Caco-2 (cell line): Measurements from ENCODE around the gene THTPA. TPM values are rescaled to one million over a fixed set of nuclear protein-coding genes. Genes with fewer than 3 reads are reported as not detected.

ENCODE experiments used
- BruUV-seq: library from RNA; stranded (reverse); fragments of 400-500 nt; replicated peaks from 2 replicates; lab custom pipeline; 2021; lab: Mats Ljungman, UMichigan
- CTCF ChIA-PET: fragments of 300-600 bp; sonication (Branson Sonifier 250); formaldehyde crosslinking; loops from one replicate; lab custom pipeline; 2022; ENCODE audit warnings: antibody characterized with exemption; lab: Charles Lee
- POLR2A ChIA-PET: fragments of 300-600 bp; sonication (Branson Sonifier 250); formaldehyde crosslinking; loops from one replicate; lab custom pipeline; 2022; ENCODE audit warnings: antibody characterized with exemption; lab: Charles Lee
- DNase-seq, 2 experiments: peaks; one replicate each; pipeline versions ENCODE4 v3.0.0 to v3.0.0-alpha.2; 2020 to 2022
- H3K27me3 ChIP-seq: replicated peaks from 2 replicates; pipeline ENCODE4 v1.6.0; 2011; ENCODE audit warnings: low read length; ENCODE audit not compliant: control insufficient read depth, insufficient read depth
- H3K36me3 ChIP-seq: 2 replicates; pipeline ENCODE4 v1.5.1; 2011; ENCODE audit warnings: low read length; ENCODE audit not compliant: control insufficient read depth, insufficient read depth
- H3K4me1 ChIP-seq: fragments of 250-450 bp; sonication (Bioruptor Pico); 2 replicates; pipeline ENCODE4 v1.5.1; 2020; ENCODE audit warnings: mild to moderate bottlenecking
- H3K4me3 ChIP-seq: 2 replicates; pipeline ENCODE4 v1.5.1; 2011; ENCODE audit warnings: low read depth, mild to moderate bottlenecking, control low read depth, low read length
- H3K9me3 ChIP-seq: fragments of 250-450 bp; sonication (Bioruptor Pico); 2 replicates; pipeline ENCODE4 v1.5.1; 2020; ENCODE audit warnings: mild to moderate bottlenecking, moderate library complexity
- H3K27ac Mint-ChIP-seq: one replicate; pipeline ENCODE4 v1.8.0; 2022; ENCODE audit warnings: mixed read lengths; ENCODE audit not compliant: unreplicated experiment
- H3K27me3 Mint-ChIP-seq: one replicate; pipeline ENCODE4 v1.8.0; 2022; ENCODE audit warnings: mixed read lengths; ENCODE audit not compliant: insufficient read depth, unreplicated experiment
- H3K36me3 Mint-ChIP-seq: one replicate; pipeline ENCODE4 v1.8.0; 2022; ENCODE audit warnings: mild to moderate bottlenecking, mixed read lengths; ENCODE audit not compliant: insufficient read depth, unreplicated experiment
- H3K4me1 Mint-ChIP-seq: one replicate; pipeline ENCODE4 v1.8.0; 2022; ENCODE audit warnings: low read depth, mixed read lengths; ENCODE audit not compliant: unreplicated experiment
- H3K4me3 Mint-ChIP-seq: one replicate; pipeline ENCODE4 v1.8.0; 2022; ENCODE audit warnings: mild to moderate bottlenecking, moderate library complexity, mixed read lengths; ENCODE audit not compliant: unreplicated experiment
- H3K9me3 Mint-ChIP-seq: one replicate; pipeline ENCODE4 v1.8.0; 2022; ENCODE audit warnings: mixed read lengths; ENCODE audit not compliant: unreplicated experiment
- CTCF ChIP-seq, 2 experiments: fragments of 200-600 bp in 1 of 2; IDR thresholded peaks; 1 replicate in 1 of 2; 2 replicates in 1 of 2; pipeline versions ENCODE4 v1.5.1 to v1.8.0; 2011 to 2022; ENCODE audit warnings: antibody characterized with exemption in 1 of 2, control low read depth in 1 of 2, inconsistent platforms in 1 of 2, low read depth in 1 of 2, low read length in 1 of 2, mild to moderate bottlenecking in 1 of 2, moderate library complexity in 1 of 2; ENCODE audit not compliant: insufficient read depth in 1 of 2, severe bottlenecking in 1 of 2, unreplicated experiment in 1 of 2
- intact Hi-C: fragments of 100-400 bp; cut with micrococcal nuclease; formaldehyde crosslinking; loops from one replicate; pipeline ENCODE4 v1.10.0; 2022; ENCODE audit not compliant: unreplicated experiment
- total RNA-seq: library from RNA; stranded (reverse); gene quantifications from 2 replicates; pipeline ENCODE4 v1.2.3, GENCODE V29; 2022

THTPA gene
- total RNA-seq, 1 experiment from 2014 or later: 9.3 TPM

GRCh38 chr14:23578560-23579310, 22.7 kb downstream of the THTPA start, which contains the start of gene JPH4:
Gene JPH4, minus strand, starts transcription at chr14:23578790. Its CDS starts 1,337 bp downstream, at chr14:23577453.
- POLR2A ChIA-PET: no interaction called here
- Mint-ChIP-seq H3K27ac (no peak within 1 kb of the TSS), H3K27me3 (peaks cover 11% of the 10 kb centered on the region), H3K4me1 (no peaks in the 10 kb centered on the region), H3K9me3 (no peaks in the 10 kb centered on the region), H3K4me3 (no peak within 1 kb of the TSS), H3K36me3 (no peaks in the 10 kb centered on the region)
- DNase-seq: no peak
- no peaks in the 10 kb centered on the region for H3K36me3 ChIP-seq
- intact Hi-C loops: no loop called here
- no TSS peak for BruUV-seq
- no peaks in the 10 kb centered on the region for H3K4me1 ChIP-seq
- CTCF ChIA-PET: no interaction called here
- no peak for TF ChIP-seq CTCF (IDR thresholded peaks at IDR 0.05; ENCODE audit: insufficient read depth in 1 of 2, low read depth in 1 of 2, low read length in 1 of 2, severe bottlenecking in 1 of 2, unreplicated experiment in 1 of 2)
- H3K27me3 ChIP-seq: no peaks in the 10 kb centered on the region
- no peak within 1 kb of the TSS for H3K4me3 ChIP-seq
- H3K9me3 ChIP-seq: no peaks in the 10 kb centered on the region

GRCh38 chr14:23579311-23579630, 23.2 kb downstream of the THTPA start:
- Mint-ChIP-seq H3K9me3 (no peaks in the 10 kb centered on the region), H3K27ac (no peak overlapping the region), H3K4me3 (no peak overlapping the region), H3K27me3 (peaks cover 11% of the 10 kb centered on the region), H3K36me3 (no peaks in the 10 kb centered on the region), H3K4me1 (no peaks in the 10 kb centered on the region)
- no peak for DNase-seq
- H3K9me3 ChIP-seq: no peaks in the 10 kb centered on the region
- BruUV-seq: no TSS peak
- ChIA-PET POLR2A (no interaction called here), CTCF (no interaction called here)
- TF ChIP-seq CTCF (IDR thresholded peaks at IDR 0.05; ENCODE audit: insufficient read depth in 1 of 2, low read depth in 1 of 2, low read length in 1 of 2, severe bottlenecking in 1 of 2, unreplicated experiment in 1 of 2): no peak
- H3K4me3 ChIP-seq: no peak overlapping the region
- no peaks in the 10 kb centered on the region for H3K36me3 ChIP-seq
- intact Hi-C loops: no loop called here
- H3K27me3 ChIP-seq: no peaks in the 10 kb centered on the region
- no peaks in the 10 kb centered on the region for H3K4me1 ChIP-seq

- no peaks in the 10 kb centered on the region for H3K4me1 ChIP-seq
- BruUV-seq: no TSS peak
- H3K9me3 Mint-ChIP-seq: no peaks in the 10 kb centered on the region
- no peak for TF ChIP-seq CTCF (IDR thresholded peaks at IDR 0.05; ENCODE audit: insufficient read depth in 1 of 2, low read depth in 1 of 2, low read length in 1 of 2, severe bottlenecking in 1 of 2, unreplicated experiment in 1 of 2)
- intact Hi-C loops: no loop called here
- POLR2A ChIA-PET: no interaction called here
- CTCF ChIA-PET: no interaction called here
- H3K27ac Mint-ChIP-seq: no peak overlapping the region
- no peak overlapping the region for H3K4me3 ChIP-seq
- H3K9me3 ChIP-seq: no peaks in the 10 kb centered on the region
- no peaks in the 10 kb centered on the region for H3K27me3 ChIP-seq
- no peak for DNase-seq
- no peaks in the 10 kb centered on the region for H3K36me3 Mint-ChIP-seq
- no peak overlapping the region for H3K4me3 Mint-ChIP-seq
- H3K36me3 ChIP-seq: no peaks in the 10 kb centered on the region
- no peaks in the 10 kb centered on the region for H3K4me1 Mint-ChIP-seq
- H3K27me3 Mint-ChIP-seq: peaks cover 11% of the 10 kb centered on the region
Measured at GRCh38 chr14:23579739-23580138, 23.7 kb downstream of the THTPA start.
